ENCODE results near the gene GLDC. TPM values are rescaled to one million over a fixed set of nuclear protein-coding genes. Genes with fewer than 3 reads are reported as not detected.

Gene GLDC
- total RNA-seq, 4 donors from 2014 or later: 0.17 to 2.5 TPM; not detected in 2

- TF ChIP-seq POLR2AphosphoS5 (IDR thresholded peaks at IDR 0.05) (no peak), POLR2A (IDR thresholded peaks at IDR 0.05; ENCODE audit: low read depth) (no peak)
- Histone ChIP-seq H3K9me3 (no peaks in the 10 kb centered on the region), H3K27me3 (no peaks in the 10 kb centered on the region), H3K4me3 (no peak overlapping the region), H3K4me1 (no peaks in the 10 kb centered on the region), H3K27ac (replicated peaks in 1 of 4) (no peak overlapping the region), H3K36me3 (no peaks in the 10 kb centered on the region)
- intact Hi-C loops (cut with DNase I): no loop called here
- DNase-seq (ENCODE audit: extremely low spot score): no peak
- WGBS: 65% methylated on average over 1 of the region's 1 CpG
These were observed 27.9 kb upstream of the GLDC start for GRCh38 chr9:6673326-6674025.

DNA sequence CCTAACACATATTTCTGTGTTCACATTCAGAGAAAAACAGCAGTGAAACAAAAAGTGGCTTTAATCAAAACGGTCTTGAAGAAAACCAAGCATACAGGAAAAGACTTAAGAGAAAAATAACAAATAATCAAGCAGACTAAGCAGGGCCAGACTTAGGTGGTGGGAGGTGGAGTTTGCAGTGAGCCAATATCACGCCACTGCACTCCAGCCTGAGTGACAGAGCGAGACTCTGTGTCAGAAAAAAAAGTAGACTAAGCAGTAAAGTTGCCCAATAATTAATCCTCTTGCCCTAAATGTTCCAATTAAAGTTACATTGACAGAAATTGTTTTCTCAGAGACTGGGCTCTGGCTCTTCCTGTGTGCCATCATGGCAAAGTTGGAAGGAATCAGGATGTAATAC, 26.6 kb upstream of the GLDC start:
- Histone ChIP-seq H3K27ac (replicated peaks in 1 of 4) (no peak overlapping the region), H3K36me3 (no peaks in the 10 kb centered on the region), H3K4me3 (no peak overlapping the region), H3K9me3 (no peaks in the 10 kb centered on the region), H3K4me1 (no peaks in the 10 kb centered on the region), H3K27me3 (no peaks in the 10 kb centered on the region)
- no peak for DNase-seq (ENCODE audit: extremely low spot score)
- no peak for TF ChIP-seq POLR2AphosphoS5 (IDR thresholded peaks at IDR 0.05)
- TF ChIP-seq POLR2A (IDR thresholded peaks at IDR 0.05; ENCODE audit: low read depth): no peak
- TF ChIP-seq CTCF (IDR thresholded peaks at IDR 0.05): no peak
- TF ChIP-seq EP300 (IDR thresholded peaks at IDR 0.05): no peak
- intact Hi-C loops (cut with DNase I): no loop called here
- WGBS: 82% methylated on average over 3 of the region's 3 CpGs

GRCh38 chr9:6671416-6671815, 25.9 kb upstream of the GLDC start:
- Histone ChIP-seq H3K9me3 (no peaks in the 10 kb centered on the region), H3K4me1 (no peaks in the 10 kb centered on the region), H3K27ac (replicated peaks in 1 of 4) (no peak overlapping the region), H3K4me3 (no peak overlapping the region), H3K36me3 (no peaks in the 10 kb centered on the region), H3K27me3 (no peaks in the 10 kb centered on the region)
- intact Hi-C loops (cut with DNase I): no loop called here
- WGBS: 85% methylated on average over 4 of the region's 4 CpGs
- no peak for DNase-seq (ENCODE audit: extremely low spot score)
- no peak for TF ChIP-seq CTCF (IDR thresholded peaks at IDR 0.05)
- no peak for TF ChIP-seq EP300 (IDR thresholded peaks at IDR 0.05)
- no peak for TF ChIP-seq POLR2A (IDR thresholded peaks at IDR 0.05; ENCODE audit: low read depth)
- TF ChIP-seq POLR2AphosphoS5 (IDR thresholded peaks at IDR 0.05): no peak

DNA sequence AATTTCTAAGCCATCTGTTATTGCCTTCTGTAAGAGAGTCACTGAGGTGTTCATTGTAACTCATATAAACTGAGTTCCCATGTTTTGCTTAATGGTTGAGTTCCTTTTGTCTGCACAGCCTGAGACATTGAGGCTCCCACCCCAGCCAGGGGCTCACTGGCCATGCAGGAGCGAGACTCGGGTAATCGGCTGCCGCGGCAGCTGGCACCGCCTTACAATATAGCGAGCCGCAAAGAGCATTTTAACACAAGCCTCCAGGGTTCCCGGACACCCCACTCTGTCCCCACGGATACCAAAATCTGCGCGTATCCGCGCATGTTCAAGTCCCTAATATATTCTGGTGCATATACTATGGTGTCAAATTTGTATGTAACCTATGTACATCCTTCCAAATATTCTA, 24.4 kb upstream of the GLDC start:
- no peak overlapping the region for H3K27ac ChIP-seq (replicated peaks in 1 of 4)
- H3K36me3 ChIP-seq: no peaks in the 10 kb centered on the region
- 87% methylated on average over 14 of the region's 14 CpGs for WGBS
- intact Hi-C loops (cut with DNase I): loop anchor here (10.0 kb wide), 2 partner anchors 85 to 315 kb away; no protein-coding TSS in a partner anchor
- no peaks in the 10 kb centered on the region for H3K27me3 ChIP-seq
- H3K4me1 ChIP-seq: no peaks in the 10 kb centered on the region
- DNase-seq (ENCODE audit: extremely low spot score): no peak
- no peaks in the 10 kb centered on the region for H3K9me3 ChIP-seq
- TF ChIP-seq EP300 (IDR thresholded peaks at IDR 0.05): no peak
- TF ChIP-seq CTCF (IDR thresholded peaks at IDR 0.05): no peak
- TF ChIP-seq POLR2AphosphoS5 (IDR thresholded peaks at IDR 0.05): no peak
- TF ChIP-seq POLR2A (IDR thresholded peaks at IDR 0.05; ENCODE audit: low read depth): no peak
- H3K4me3 ChIP-seq: no peak overlapping the region

- no peak overlapping the region for H3K4me3 ChIP-seq
- no peaks in the 10 kb centered on the region for H3K27me3 ChIP-seq
- no peaks in the 10 kb centered on the region for H3K4me1 ChIP-seq
- no peak overlapping the region for H3K27ac ChIP-seq (replicated peaks in 1 of 4)
- intact Hi-C loops (cut with DNase I): loop anchor here (10.0 kb wide), 2 partner anchors 83 to 313 kb away; no protein-coding TSS in a partner anchor
- 63% methylated on average over 5 of the region's 5 CpGs for WGBS
- TF ChIP-seq CTCF (IDR thresholded peaks at IDR 0.05) (peak; percentile 27 to 54 (median 39)), POLR2AphosphoS5 (IDR thresholded peaks at IDR 0.05) (no peak), EP300 (IDR thresholded peaks at IDR 0.05) (no peak), POLR2A (IDR thresholded peaks at IDR 0.05; ENCODE audit: low read depth) (no peak)
- DNase-seq (ENCODE audit: extremely low spot score): no peak
- H3K9me3 ChIP-seq: no peaks in the 10 kb centered on the region
- no peaks in the 10 kb centered on the region for H3K36me3 ChIP-seq
These were observed 22.2 kb upstream of the GLDC start for GRCh38 chr9:6667633-6668280.
